Keratinocyte (primary cell): ENCODE data around the gene PRKAB1. TPM values are rescaled to one million over a fixed set of nuclear protein-coding genes. Genes with fewer than 3 reads are reported as not detected.

Experiments
- DNase-seq: peaks from one replicate; pipeline ENCODE4 v3.0.0-alpha.2; 2011; ENCODE audit warnings: low read depth, missing footprints, low spot score
- FAIRE-seq: peaks from 2 replicates; lab custom pipeline; 2011; peaks lifted over from hg19 to GRCh38; lab: Jason Lieb, UNC
- H2AFZ ChIP-seq: 2 replicates; pipeline ENCODE4 v1.6.0; 2012; ENCODE audit warnings: low read length, control low read depth, inconsistent platforms; ENCODE audit not compliant: control insufficient read depth
- H3K27ac ChIP-seq: 2 replicates; pipeline ENCODE4 v1.5.1; 2011; ENCODE audit warnings: low read length; ENCODE audit not compliant: control insufficient read depth, insufficient read depth
- H3K27me3 ChIP-seq: 3 replicates; pipeline ENCODE4 v1.6.0; 2011; ENCODE audit warnings: low read length; ENCODE audit not compliant: control insufficient read depth, insufficient read depth; ENCODE audit errors: extremely low read depth
- H3K36me3 ChIP-seq, 2 experiments: 2 replicates in 1 of 2; 3 replicates in 1 of 2; pipeline ENCODE4 v1.5.1; 2011; ENCODE audit warnings: low read length in 2 of 2, mild to moderate bottlenecking in 1 of 2; ENCODE audit not compliant: control insufficient read depth in 2 of 2, insufficient read depth in 2 of 2; ENCODE audit errors: extremely low read depth in 1 of 2
- H3K4me1 ChIP-seq: 3 replicates; pipeline ENCODE4 v1.5.1; 2011; ENCODE audit warnings: low read length; ENCODE audit not compliant: control insufficient read depth, insufficient read depth; ENCODE audit errors: extremely low read depth
- H3K4me2 ChIP-seq: 3 replicates; pipeline ENCODE4 v1.6.0; 2011; ENCODE audit warnings: low read depth, low read length; ENCODE audit not compliant: control insufficient read depth, insufficient read depth; ENCODE audit errors: extremely low read depth
- H3K4me3 ChIP-seq, 3 experiments: fragments of 200-600 bp in 1 of 3; sonication (generic) in 1 of 3; 2 replicates in 2 of 3; 3 replicates in 1 of 3; pipeline ENCODE4 v1.5.1; 2011 to 2016; ENCODE audit warnings: low read length in 3 of 3, mild to moderate bottlenecking in 3 of 3, control low read depth in 2 of 3, inconsistent platforms in 1 of 3, low read depth in 1 of 3, mixed read lengths in 1 of 3, mixed run types in 1 of 3, moderate library complexity in 1 of 3; ENCODE audit not compliant: control insufficient read depth in 2 of 3, insufficient read depth in 2 of 3; ENCODE audit errors: extremely low read depth in 1 of 3
- H3K79me2 ChIP-seq: 2 replicates; pipeline ENCODE4 v1.6.0; 2012; ENCODE audit warnings: low read length; ENCODE audit not compliant: control insufficient read depth, insufficient read depth
- H3K9ac ChIP-seq: 3 replicates; pipeline ENCODE4 v1.6.0; 2011; ENCODE audit warnings: low read length; ENCODE audit not compliant: control insufficient read depth, insufficient read depth; ENCODE audit errors: extremely low read depth
- H3K9me1 ChIP-seq: 3 replicates; pipeline ENCODE4 v1.6.0; 2011; ENCODE audit warnings: low read length; ENCODE audit not compliant: control insufficient read depth, insufficient read depth; ENCODE audit errors: extremely low read depth
- H3K9me3 ChIP-seq: 2 replicates; pipeline ENCODE4 v1.5.1; 2012; ENCODE audit warnings: low read depth, low read length; ENCODE audit not compliant: control insufficient read depth
- H4K20me1 ChIP-seq: 3 replicates; pipeline ENCODE4 v1.6.0; 2011; ENCODE audit warnings: low read length; ENCODE audit not compliant: control insufficient read depth, insufficient read depth; ENCODE audit errors: extremely low read depth
- EZH2 ChIP-seq: IDR thresholded peaks from one replicate; pipeline ENCODE4 v1.6.1; 2012; ENCODE audit warnings: inconsistent platforms, mild to moderate bottlenecking, low read length, moderate library complexity
- dilution Hi-C: fragments of 300-500 bp; cut with MboI; formaldehyde crosslinking; loops from one replicate; pipeline ENCODE4 v1.7.0; 2020; ENCODE audit warnings: low sequenced_read_pairs; ENCODE audit not compliant: extremely low pct_ligation_motif_present
- polyA plus RNA-seq, 5 experiments: library from polyadenylated mRNA; depleted of rRNA in 3 of 5; stranded (reverse) in 3 of 5; stranded (forward) in 1 of 5; unstranded in 1 of 5; fragments of >200 nt; gene quantifications; 1 replicate in 1 of 5; 2 replicates in 3 of 5; 3 replicates in 1 of 5; pipeline versions ENCODE4 v1.2.1 to v1.2.3, GENCODE V29; 2011 to 2012; ENCODE audit warnings: missing spikeins in 2 of 5, low read depth in 1 of 5, low replicate concordance in 1 of 5
- TF ChIP-seq, protein P1 (sequence below), 3 experiments: IDR thresholded peaks in 1 of 3; conservative IDR thresholded peaks in 1 of 3; optimal IDR thresholded peaks in 1 of 3; 2 replicates in 2 of 3; 3 replicates in 1 of 3; pipeline versions ENCODE3 to v1.5.1; 2011; ENCODE audit warnings: low read length in 3 of 3, mild to moderate bottlenecking in 3 of 3, moderate library complexity in 2 of 3, control low read depth in 1 of 3, inconsistent platforms in 1 of 3; ENCODE audit not compliant: insufficient read depth in 2 of 3; ENCODE audit errors: extremely low read depth in 1 of 3

Gene PRKAB1
- polyA plus RNA-seq, 1 donor (not counting 4 experiments of a cell fraction or from before 2014, with no cell fraction given) = 22.0 TPM

DNA sequence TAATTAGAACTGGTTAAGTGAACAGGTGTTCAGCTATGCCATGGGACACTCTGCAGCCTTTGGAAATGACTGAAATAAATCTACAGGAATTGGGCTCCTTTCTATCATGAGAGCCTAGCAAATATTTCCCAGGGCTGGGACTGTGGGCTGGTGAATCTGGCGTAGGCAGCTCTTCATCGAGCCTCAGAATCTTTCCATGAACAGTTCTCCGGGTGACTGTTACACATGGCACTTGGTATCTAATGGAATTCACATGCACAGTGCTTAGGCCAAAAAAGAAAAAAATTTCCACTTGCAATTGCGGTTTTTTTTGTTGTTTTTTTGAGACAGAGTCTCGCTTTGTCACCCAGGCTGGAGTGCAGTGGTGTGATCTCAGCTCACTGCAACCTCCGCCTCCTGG is 32.1 kb downstream of the PRKAB1 start:
- H3K27me3 ChIP-seq = no peaks in the 10 kb centered on the region
- no peak overlapping the region for H3K4me3 ChIP-seq
- H3K9me1 ChIP-seq = no peaks in the 10 kb centered on the region
- dilution Hi-C loops = no loop called here
- H3K27ac ChIP-seq = no peak overlapping the region
- TF ChIP-seq, protein P1, sequence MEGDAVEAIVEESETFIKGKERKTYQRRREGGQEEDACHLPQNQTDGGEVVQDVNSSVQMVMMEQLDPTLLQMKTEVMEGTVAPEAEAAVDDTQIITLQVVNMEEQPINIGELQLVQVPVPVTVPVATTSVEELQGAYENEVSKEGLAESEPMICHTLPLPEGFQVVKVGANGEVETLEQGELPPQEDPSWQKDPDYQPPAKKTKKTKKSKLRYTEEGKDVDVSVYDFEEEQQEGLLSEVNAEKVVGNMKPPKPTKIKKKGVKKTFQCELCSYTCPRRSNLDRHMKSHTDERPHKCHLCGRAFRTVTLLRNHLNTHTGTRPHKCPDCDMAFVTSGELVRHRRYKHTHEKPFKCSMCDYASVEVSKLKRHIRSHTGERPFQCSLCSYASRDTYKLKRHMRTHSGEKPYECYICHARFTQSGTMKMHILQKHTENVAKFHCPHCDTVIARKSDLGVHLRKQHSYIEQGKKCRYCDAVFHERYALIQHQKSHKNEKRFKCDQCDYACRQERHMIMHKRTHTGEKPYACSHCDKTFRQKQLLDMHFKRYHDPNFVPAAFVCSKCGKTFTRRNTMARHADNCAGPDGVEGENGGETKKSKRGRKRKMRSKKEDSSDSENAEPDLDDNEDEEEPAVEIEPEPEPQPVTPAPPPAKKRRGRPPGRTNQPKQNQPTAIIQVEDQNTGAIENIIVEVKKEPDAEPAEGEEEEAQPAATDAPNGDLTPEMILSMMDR (optimal IDR thresholded peaks at IDR 0.05 in 1 of 3, IDR thresholded peaks at IDR 0.05 in 1 of 3, conservative IDR thresholded peaks at IDR 0.05 in 1 of 3; ENCODE audit: extremely low read depth in 1 of 3, insufficient read depth in 2 of 3, low read length in 3 of 3) = no peak
- no peak for TF ChIP-seq EZH2
- no peak overlapping the region for H3K9ac ChIP-seq
- H3K36me3 ChIP-seq = peaks cover 2 to 6% of the 10 kb centered on the region in 2 experiments
- no peaks in the 10 kb centered on the region for H3K79me2 ChIP-seq
- no peak overlapping the region for H2AFZ ChIP-seq
- FAIRE-seq (no peak), DNase-seq (no peak)
- H4K20me1 ChIP-seq = no peaks in the 10 kb centered on the region
- H3K4me1 ChIP-seq = no peaks in the 10 kb centered on the region
- H3K4me2 ChIP-seq = no peak overlapping the region
- no peaks in the 10 kb centered on the region for H3K9me3 ChIP-seq

DNA sequence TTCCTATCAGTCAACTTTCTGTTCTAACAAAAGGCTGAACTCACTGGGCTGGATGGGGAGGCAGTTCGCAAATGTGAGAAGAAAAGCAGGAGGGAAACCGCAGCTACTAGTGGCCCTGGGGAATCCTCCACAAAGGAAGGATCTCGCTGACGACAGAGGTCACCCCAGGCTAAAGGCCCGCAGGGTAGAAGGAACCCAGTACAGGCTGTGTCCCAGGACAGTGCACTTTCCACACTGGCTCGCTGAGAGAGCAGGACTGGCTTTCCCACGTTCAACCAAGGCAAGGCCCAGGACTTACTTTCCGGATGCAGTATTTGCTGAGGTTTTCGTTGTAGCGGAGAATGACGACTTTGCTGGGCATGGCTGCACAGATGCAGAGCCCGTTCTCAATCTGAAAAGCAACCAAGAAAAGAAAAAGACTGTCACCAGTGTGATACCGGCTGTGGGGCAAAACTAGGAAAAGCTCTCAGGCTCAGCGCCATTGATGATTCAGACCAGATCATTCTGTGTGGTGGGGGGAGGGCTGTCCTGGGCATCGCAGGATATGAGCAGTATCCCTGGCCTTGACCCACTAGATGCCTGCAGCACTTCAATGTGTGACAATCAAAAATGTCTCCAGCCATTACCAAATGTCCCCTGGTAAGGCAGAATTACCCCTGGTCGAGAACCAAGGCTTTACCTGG is 36.3 kb downstream of the PRKAB1 start:
- DNase-seq (no peak), FAIRE-seq (no peak)
- Histone ChIP-seq H4K20me1 (no peaks in the 10 kb centered on the region), H3K9me1 (no peaks in the 10 kb centered on the region), H3K36me3 (peaks cover 2 to 4% of the 10 kb centered on the region in 2 experiments), H2AFZ (no peak overlapping the region), H3K27me3 (no peaks in the 10 kb centered on the region), H3K9ac (no peak overlapping the region), H3K9me3 (no peaks in the 10 kb centered on the region), H3K27ac (no peak overlapping the region), H3K4me1 (no peaks in the 10 kb centered on the region), H3K4me3 (no peak overlapping the region), H3K4me2 (no peak overlapping the region), H3K79me2 (no peaks in the 10 kb centered on the region)
- no peak for TF ChIP-seq EZH2
- TF ChIP-seq, protein P1 (optimal IDR thresholded peaks at IDR 0.05 in 1 of 3, IDR thresholded peaks at IDR 0.05 in 1 of 3, conservative IDR thresholded peaks at IDR 0.05 in 1 of 3; ENCODE audit: extremely low read depth in 1 of 3, insufficient read depth in 2 of 3, low read length in 3 of 3) = no peak
- dilution Hi-C loops = no loop called here
